HL-60/S4 (cell line): Measurements from ENCODE around the gene SDCCAG8.

Experiments used
- in situ Hi-C: fragments of 300-500 bp; cut with MboI; formaldehyde crosslinking; loops from 2 replicates; pipeline ENCODE4 v1.14.3; 2022; ENCODE audit warnings: low sequenced_read_pairs

SDCCAG8 gene

DNA sequence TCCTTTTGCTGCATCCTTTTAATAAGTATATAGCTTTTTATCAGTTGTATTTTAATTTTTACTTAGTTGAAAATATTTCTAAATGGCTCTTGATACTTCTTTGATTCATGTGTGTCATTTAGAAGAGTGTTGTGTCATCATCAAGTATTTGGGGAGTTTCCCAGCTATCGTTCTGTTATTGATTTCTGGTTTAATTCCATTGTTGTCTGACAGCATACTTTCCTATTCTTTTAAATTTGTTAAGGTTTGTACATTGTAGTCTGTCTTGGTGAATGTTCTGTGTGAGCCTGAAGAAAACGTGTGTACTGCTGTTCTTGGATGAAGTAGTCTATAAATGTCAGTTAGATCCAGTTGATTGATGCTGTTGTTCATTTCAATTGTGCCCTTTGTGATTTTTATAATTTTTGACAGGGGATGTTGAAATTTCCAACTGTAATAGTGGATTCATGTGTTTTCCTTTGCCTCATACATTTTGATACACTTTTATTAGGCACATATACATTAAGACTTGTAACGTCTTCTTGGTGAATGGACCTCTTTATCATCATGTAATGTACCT lies 24.8 kb downstream of the SDCCAG8 start:
- in situ Hi-C loops = no loop called here

DNA sequence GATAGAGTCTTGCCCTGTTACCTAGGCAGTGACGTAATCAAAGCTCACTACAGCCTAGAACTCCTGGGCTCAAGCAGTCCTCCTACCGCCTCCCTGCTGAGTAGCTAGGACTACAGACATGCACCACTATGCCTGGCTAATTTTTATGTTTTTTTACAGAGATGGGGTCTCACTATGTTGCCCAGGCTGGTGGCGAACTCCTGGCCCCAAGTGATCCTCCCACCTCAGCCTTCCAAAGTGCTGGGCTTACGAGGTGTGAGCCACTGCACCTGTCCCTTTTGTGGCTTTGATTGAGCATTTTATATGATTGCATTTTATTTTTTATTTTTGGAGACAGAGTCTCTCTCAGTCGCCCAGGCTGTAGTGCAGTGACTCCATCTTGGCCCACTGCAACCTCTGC lies 25.8 kb downstream of the SDCCAG8 start:
- in situ Hi-C loops = no loop called here

DNA sequence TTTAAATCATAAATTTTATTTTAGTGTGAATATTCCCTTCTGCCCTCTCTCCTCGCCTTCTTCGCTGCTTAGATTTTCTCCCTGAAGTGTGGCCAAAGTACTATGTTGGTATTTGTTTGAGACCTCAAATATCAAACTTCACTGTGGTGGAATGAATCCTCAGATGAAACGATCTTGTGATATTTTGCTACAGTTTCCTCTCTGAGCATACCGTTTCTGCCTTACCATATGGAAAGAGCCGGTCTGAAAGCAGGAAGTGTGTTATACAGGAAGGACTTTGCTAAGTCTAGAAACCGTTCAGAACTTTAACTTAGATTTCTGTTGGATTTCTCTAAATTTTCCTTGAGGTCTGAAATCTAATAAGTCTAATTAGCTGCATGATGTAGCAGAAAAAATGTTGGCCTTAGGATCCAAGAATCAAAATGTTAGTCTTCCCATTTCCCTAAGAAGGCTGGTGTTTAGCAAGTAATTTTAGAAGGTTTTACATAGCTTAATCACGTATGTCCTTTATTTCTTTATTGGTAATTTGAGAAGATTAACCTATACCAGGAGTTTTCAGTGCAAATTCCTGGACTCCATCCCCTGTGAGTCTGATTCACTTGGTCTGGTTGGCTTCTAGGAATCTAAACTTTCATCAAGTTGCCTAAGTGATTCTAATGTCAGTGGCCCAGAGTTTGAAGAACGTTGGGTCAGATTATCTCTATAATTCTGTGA lies 30.7 kb downstream of the SDCCAG8 start:
- in situ Hi-C loops = no loop called here

DNA sequence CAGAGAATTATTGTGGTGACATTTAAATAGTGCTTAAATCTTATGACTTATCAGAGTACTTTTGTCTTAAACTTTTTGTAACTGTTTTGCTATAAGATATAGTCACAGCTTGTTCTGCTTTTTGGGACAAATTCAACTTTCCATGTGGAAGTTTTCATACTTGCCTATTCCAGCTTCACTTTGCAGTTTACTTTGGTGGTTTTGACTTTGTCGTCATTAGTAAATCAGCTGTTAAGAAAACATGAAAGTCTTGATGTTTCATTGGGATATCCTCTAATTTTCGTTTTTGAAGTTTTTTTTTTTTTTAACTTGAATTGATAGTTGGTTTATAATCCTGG lies 31.3 kb downstream of the SDCCAG8 start:
- in situ Hi-C loops = no loop called here

DNA sequence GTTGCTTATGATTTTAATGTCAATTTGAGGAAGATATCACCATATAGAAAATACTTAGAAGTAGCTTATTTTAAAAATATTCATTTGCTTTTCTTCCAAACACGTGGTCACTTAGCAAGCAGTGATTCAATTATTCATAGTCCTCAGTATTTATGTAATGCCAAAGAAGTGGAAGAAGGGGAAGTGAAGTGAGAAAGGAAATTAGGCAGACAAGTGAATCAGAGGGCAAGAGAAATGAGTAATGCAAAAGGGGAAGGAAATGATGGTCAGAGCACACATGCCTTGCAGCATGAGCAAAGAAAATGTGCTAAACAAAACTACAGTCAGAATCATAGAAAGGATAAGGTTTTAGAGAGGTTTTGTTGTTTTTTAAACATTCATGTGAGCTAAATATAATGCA lies 31.8 kb downstream of the SDCCAG8 start:
- in situ Hi-C loops = no loop called here

DNA sequence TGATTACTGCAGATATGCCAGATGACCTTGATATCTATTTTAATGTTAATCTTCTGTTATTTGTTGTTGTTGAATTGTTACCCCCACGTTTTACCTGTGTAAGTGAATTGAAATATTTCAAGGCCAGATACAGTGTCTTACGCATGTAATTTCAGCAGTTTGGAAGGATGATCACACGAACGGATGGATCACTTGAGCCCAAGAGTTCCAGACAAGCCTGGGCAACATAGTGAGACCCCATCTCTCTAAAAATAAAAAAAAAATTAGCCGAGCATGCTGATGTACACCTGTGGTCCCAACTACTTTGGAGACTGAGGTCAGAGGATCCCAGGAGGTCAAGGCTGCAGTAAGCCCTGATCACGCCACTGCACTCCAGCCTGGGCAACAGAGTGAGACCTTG lies 32.2 kb downstream of the SDCCAG8 start:
- in situ Hi-C loops = no loop called here

DNA sequence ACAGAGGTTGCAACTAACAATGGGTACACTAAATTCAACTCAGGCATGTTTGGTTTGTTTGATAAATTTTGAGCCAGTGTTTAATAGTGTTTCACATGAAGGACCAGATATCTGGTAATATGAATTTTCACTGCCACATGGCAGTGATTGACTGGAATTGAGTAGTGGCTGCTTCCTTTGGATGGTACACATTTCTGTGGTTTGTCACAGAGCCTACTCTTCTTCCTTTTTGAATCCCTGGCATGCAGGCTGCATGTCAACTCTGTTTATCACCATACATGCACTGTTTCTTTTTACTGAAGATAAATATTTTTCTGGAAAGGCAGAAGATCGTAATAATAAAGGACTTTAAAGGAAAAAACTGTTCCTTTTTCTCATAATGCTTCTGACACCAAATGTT lies 35.5 kb downstream of the SDCCAG8 start:
- in situ Hi-C loops = no loop called here

DNA sequence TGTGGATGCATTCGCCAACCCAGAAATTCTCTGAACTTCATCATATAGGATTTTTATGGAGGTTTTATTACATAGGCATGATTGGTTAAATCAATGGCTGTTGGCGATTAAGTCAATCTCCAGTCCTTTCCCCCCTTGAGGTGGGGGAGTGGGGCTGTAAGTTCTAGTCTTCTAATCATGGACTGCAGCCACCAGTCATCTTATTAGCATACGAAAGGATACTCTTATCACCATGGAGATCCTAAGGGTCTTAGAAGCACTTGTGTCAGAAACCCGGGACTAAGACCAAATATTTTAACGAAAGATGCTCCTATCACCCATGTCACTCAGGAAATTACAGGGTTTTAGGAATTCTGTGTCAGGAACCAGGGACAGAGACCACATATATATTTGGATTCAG lies 36.3 kb downstream of the SDCCAG8 start:
- in situ Hi-C loops = no loop called here

DNA sequence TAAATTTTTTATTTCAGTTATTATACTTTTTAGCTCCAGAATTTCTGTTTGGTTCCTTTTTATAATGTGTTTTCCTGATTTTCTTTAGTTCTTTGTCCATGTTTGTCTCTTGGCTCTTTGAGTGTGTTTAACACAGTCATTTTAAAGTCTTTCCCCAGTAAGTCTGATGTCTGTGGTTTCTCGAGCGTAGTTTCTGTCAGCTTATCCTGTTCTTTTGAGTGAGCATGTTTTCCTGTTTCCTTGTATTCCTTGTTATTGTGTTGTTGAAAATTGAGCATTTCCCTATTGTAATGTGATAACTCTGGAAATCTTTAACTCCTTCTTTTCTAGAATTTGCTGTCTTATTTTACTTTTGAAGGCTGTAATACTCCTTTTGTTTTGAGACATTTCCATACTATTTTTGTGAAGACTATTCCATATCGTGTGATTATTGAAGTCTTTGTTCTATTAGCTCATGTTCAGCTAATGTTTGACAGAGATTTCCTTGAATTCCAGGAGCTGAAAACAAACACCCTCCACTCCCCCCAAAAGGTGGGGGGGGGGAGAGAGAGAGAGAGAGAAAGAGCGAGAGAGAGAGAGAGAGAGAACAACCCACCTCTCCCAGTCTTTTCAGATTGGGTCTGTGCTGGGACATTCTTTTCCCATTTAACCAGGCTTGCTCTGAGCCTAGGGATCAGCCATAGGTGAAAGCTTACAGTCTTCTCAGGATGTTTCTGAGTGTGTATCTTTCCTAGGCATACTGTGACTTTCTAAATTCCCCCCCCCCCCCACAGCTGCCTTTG lies 38.3 kb downstream of the SDCCAG8 start:
- in situ Hi-C loops = no loop called here

DNA sequence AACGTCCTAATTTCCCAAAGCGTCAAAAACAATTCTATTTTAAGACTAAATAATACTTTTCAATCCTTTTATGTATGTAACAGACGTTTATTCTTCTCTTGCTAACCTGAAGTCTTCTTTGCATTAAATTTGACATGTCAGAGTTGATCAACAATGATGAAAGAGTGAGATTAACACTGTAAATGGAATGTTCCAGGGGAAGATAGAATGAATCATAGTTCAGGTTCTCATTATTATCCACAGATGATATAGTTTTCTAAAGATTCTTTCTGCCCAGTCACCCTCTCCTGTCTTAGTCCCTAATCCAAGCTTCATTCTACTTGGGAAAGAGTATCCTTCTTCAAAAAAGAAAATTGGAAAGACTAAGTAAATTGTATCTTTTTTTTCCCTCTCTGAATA lies 38.9 kb downstream of the SDCCAG8 start:
- in situ Hi-C loops = no loop called here

DNA sequence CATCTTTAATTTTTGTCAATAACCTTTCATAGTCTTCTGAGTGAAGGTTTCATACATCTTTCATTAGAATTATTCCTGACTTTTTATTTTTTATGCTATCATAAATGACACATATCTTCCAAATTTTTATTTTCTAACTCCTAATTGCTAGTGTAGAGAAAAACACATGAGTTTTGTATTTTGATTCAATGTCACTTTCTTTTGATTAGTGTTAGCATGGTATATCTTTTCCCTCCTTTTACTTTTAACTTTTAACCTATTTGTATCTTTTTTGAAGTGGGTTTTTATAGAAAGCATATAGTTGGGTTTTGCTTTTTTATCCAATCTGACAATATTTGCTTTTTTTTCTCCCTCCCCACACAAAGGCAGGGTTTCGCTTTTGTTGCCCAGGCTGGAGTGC lies 43.2 kb downstream of the SDCCAG8 start:
- in situ Hi-C loops = no loop called here

DNA sequence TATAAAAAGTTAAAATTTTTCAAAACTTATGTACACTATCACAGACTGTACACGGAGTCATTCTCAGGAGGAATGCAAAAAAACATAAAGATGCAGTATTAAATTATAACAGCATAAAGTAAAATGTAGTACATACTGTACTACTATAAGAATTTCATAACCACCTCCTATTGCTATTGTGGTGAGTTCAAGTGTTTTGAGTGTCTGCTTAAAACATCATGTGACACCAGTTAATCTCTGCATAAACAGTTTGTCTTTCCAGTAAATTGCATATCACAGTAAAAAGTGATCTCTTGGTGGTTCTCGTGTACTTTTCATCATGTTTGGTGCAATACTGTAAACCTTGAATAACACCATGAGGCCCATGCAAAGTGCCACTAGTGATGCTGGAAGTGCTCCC lies 45.2 kb downstream of the SDCCAG8 start:
- in situ Hi-C loops = loop anchor here (25.0 kb wide), 1 partner anchor 839 kb away; no protein-coding TSS in a partner anchor

DNA sequence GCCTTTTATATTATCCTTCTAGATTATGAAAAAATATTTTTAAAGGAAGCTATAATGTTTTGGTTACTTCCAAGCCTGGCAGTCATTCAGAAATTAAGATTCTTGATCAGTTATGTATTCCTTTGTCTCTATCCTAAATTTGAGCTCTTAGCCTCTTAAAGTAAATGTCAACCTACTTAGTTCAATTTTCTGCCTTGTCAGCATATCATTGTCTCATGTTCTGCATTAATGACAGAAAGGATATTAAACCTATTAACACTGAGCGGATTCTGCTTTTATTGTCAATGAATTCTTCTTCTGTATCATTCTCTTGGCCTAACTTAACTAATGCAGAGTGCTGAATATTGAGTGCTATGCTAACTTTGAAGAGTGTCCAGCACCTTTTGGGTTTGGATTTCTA lies 56.0 kb downstream of the SDCCAG8 start:
- in situ Hi-C loops = loop anchor here (25.0 kb wide), 1 partner anchor 850 kb away; no protein-coding TSS in a partner anchor

DNA sequence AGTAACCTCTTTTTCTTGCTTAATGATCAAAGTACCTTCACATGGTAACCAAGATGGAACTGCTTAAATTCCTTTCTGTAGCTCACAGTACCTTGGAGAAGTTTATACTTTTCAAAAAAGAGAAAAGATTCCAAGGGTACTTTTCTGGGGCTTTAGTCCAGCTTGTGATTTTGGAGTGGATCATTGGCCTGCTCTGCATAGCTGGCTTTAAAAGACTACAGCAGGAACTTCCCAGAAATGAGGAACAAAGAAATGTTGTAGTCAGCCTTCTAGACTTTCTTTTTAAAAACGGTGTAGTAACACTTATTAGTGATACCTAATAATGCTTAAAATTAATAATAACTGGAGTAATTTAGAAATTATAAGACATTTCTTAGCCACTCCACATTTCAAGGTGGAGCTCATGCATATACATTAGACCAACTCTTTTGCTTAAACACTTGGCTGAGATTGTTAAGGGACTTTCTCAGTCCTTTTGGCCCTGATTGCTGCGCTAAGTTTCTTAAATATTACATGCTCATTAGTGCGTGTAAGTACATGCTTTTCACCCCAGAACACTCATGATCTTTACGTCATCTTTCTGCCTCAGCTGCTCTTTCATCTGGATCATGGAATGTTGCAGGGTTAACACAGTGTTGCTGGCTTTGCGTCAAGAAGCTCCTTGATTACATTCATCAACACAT lies 57.3 kb downstream of the SDCCAG8 start:
- in situ Hi-C loops = loop anchor here (25.0 kb wide), 1 partner anchor 851 kb away; no protein-coding TSS in a partner anchor

DNA sequence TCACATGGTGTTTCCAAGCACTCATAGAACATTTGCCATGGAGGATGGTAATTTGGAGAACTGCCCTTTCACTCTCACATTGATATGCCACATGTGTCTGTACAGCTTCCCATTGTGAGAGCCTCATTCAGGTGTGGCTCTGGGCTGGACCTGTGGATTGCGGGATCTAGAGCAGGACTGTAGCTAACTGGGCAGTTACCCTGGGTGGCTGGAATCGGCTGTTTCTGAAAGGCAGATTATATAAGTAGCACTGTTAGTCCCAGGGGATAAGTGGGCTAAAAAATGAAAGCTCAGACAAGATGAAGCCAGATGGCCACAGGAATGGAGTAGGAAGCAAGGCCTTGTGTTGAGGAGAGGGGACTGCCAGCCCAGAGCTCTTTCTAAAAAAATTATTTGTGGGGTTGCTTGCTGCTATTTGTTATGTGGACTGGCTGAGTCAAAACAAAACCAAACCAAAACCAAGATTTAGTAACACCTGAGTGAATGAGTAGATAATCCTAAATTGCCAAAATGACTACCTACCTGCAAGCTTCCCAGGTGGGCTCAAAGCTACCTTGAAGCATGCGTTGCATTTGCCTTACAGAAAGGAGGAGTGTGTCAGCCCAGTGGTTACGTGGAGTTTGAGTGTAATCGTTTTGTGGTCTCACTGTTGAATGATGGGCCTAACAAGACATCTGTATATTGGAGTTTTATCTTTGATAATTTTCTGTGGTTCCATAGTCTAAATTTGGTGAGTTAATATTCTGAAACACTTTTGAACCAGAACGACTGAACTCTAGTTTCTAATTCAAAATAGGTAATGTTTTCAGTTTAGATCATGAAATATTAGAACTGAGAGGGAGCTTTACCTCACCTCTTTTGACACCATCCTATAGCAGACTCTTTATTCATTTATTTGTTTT lies 58.0 kb downstream of the SDCCAG8 start:
- in situ Hi-C loops = loop anchor here (25.0 kb wide), 1 partner anchor 852 kb away; no protein-coding TSS in a partner anchor

DNA sequence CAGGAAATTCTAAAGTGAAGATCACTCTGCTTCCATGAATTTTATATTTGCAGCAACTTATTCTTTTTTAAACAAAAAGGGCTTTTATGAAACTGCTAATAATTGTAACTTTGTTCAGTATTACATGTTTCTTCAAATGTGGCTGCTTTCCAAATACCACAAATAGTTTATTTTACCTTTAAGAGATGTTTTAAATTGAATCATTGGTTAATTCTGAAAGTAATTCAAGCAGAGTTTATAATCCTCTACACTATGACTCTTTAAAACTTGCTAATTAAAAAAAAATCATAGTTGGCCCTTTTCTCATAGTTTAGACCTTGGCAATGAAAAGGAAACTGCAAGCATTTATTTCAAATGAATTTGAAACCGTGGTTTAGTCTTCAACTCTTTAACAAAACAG lies 59.6 kb downstream of the SDCCAG8 start:
- in situ Hi-C loops = loop anchor here (25.0 kb wide), 1 partner anchor 853 kb away; no protein-coding TSS in a partner anchor

DNA sequence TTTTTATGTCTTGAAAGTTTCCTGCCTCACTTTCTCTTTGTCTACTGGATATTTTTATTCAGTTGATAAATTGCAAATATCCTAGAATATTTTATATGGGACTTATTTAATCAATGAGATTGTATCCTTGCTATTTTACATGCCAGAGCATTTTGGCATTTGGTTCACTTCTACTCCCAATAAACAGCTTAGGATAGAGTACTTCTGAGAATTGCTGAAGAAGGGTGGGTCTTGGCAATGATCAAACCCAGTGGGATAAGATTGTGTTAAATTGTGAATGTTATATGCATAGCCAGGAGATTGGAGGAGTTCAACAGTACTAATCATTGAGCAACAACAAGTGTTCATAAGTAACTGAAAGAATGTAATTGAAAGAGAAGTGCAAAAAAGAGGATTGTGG lies 60.1 kb downstream of the SDCCAG8 start:
- in situ Hi-C loops = loop anchor here (25.0 kb wide), 1 partner anchor 854 kb away; no protein-coding TSS in a partner anchor

DNA sequence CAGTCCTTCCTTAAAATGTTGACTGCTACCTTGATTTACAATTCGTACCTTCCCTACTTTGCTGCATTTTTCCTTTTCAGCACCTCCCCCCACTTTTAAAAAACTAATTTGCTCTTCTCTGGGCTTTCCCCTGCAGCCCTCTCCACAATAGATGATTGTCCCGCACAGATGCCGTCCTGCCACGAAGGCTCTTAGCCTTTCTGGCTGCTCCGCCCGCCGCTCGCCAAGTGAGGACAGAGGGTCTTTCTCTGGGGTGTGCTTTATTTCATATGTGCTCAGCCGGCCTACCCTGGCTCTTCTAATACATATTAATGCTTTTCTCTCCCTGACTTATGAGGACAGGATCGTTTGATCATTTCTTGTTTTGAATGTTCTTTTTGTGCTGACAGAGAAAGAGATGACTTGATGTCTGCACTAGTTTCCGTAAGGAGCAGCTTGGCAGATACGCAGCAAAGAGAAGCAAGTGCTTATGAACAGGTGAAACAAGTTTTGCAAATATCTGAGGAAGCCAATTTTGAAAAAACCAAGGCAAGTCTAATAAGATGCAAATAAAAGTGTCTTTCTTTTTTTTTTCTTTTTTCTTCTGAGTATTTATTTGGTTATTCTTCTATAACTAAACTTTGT lies 60.6 kb downstream of the SDCCAG8 start:
- in situ Hi-C loops = loop anchor here (25.0 kb wide), 1 partner anchor 854 kb away; no protein-coding TSS in a partner anchor

DNA sequence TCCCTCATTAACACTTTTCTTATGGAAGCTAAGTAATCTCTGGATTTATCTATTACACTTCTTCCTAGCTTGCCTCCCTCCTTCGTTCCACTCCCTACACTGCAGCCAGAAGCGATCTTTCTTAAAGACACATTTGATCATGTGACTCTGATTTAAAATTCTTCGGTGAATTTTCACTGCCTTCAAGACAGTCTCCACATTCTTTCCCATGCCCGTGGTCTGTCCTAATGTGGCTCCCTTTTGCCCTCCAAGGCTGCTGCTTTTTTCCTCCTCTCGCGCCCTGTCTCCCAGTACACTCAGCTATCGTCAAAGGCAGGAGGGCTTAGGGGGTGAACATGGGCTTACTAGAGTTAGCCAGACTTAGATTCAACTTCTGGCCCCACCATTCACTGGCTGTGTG lies 64.4 kb downstream of the SDCCAG8 start:
- in situ Hi-C loops = loop anchor here (25.0 kb wide), 1 partner anchor 858 kb away; no protein-coding TSS in a partner anchor

DNA sequence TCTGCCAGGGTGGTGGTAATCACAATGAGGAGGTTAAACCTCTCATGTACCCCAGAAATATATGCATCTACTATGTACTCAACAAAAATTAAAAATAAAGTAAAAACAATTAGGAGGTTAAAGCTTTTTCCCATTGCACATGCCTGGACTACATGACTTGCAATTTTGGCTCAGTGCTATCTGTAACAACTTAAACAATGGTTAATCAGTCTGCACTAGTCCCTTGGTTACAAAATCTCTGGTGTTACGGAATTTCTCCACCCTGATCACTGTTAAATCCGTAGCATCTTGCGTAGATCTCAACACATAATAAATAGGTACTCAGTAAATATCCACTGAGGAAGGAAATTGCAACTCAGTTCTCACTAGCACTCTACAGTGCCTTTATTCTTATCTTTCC lies 66.5 kb downstream of the SDCCAG8 start:
- in situ Hi-C loops = loop anchor here (25.0 kb wide), 1 partner anchor 860 kb away; no protein-coding TSS in a partner anchor
